COLO668 (cell line): ENCODE measurements around the gene RNASE13.
"Not testable (repeated sequence)": the region's sequence is repeated elsewhere in the genome, so short reads cannot be mapped to it uniquely, and the experiment has no call there.

Experiments used
- DNase-seq: peaks from one replicate; lab custom pipeline; 2025; ENCODE audit not compliant: unreplicated experiment; lab: John Stamatoyannopoulos, UW

The RNASE13 gene

GRCh38 chr14:21042918-21043317, 8.3 kb upstream of the RNASE13 start:
- no peak for DNase-seq

- no peak for DNase-seq
Observed at GRCh38 chr14:21041676-21042433, 7.2 kb upstream of the RNASE13 start, which contains the start of gene RNASE7. TSS of gene RNASE7 (plus strand) at chr14:21042362. CDS start at chr14:21042993, 631 bp downstream.

- DNase-seq: not testable (repeated sequence)
Observed at GRCh38 chr14:21040941-21041340, 6.3 kb upstream of the RNASE13 start.

GRCh38 chr14:21040370-21040925, 5.8 kb upstream of the RNASE13 start:
- DNase-seq: no peak

GRCh38 chr14:21039585-21040369, 5.2 kb upstream of the RNASE13 start:
- no peak for DNase-seq

GRCh38 chr14:21038441-21039422, 4.1 kb upstream of the RNASE13 start:
- peak; percentile 9 for DNase-seq

GRCh38 chr14:21037156-21037555, 2.5 kb upstream of the RNASE13 start:
- DNase-seq: no peak

GRCh38 chr14:21036751-21037150, 2.1 kb upstream of the RNASE13 start:
- no peak for DNase-seq

GRCh38 chr14:21033133-21033698, 1.4 kb downstream of the RNASE13 start:
- no peak for DNase-seq

- DNase-seq: no peak
Observed at GRCh38 chr14:21032326-21033132, 2.1 kb downstream of the RNASE13 start.

GRCh38 chr14:21030531-21030930, 4.1 kb downstream of the RNASE13 start:
- DNase-seq: no peak

- DNase-seq: no peak
Observed at GRCh38 chr14:21029917-21030316, 4.7 kb downstream of the RNASE13 start, which contains the start of gene TPPP2. TSS of gene TPPP2 (plus strand) at chr14:21030217. CDS start at chr14:21030582, 365 bp downstream.

GRCh38 chr14:21026988-21027315, 7.7 kb downstream of the RNASE13 start:
- DNase-seq: no peak

GRCh38 chr14:21026274-21026987, 8.2 kb downstream of the RNASE13 start:
- DNase-seq: no peak

GRCh38 chr14:21025371-21026273, 9.0 kb downstream of the RNASE13 start:
- DNase-seq: no peak

GRCh38 chr14:21024585-21025370, 9.8 kb downstream of the RNASE13 start, which contains the start of gene NDRG2:
TSS of gene NDRG2 (minus strand) at chr14:21025061. CDS start at chr14:21023315, 1,746 bp downstream.
- DNase-seq: peak; percentile 14
